Fibroblast of skin of left biceps (primary cell): ENCODE data around the gene MS4A10.
A peak's percentile ranks its signal among the peaks of the same experiment; 100 is the strongest.

Experiments used
- DNase-seq, 2 experiments: peaks; one replicate each; pipeline ENCODE4 v3.0.0-alpha.2; 2013; ENCODE audit warnings: low read depth in 2 of 2

Gene MS4A10

DNA sequence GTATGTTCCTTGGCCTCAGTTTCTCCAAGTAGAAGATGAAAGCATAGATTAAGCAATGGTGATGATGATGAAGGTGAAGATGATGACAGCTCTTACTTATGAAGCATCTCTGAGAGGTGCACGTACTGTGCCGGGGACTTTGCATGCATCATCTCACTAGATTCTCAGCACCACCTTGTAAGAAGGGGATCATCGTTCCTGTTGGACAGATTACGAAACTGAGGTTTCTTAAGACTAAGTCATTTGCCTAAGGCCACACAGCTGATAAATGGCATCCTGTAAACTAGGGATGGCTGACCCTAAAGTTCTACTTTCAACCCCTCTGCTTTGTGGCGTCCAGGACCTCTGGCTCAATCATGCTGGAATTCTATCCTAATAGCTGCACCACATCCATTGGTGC is 19.8 kb upstream of the MS4A10 start:
- no peak for DNase-seq

DNA sequence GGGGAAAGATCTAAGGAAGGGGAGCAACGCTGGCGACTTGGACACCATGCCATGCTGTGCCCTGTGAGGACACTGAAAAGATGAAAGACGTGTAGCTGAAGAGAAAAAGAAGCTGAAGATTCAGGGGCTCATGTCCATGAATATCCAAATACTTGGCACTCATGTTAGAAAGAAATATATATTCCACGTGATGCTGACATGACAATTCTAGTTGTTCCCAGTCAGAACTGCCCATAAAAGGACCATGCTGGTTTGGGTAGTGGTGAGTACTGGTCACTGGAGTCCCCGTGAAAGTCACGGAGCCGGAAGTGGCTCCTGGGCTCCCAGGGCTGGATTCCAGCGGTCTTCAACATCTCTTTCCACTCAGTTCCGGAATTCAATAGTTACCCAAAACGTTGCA is 18.6 kb upstream of the MS4A10 start:
- no peak for DNase-seq

DNA sequence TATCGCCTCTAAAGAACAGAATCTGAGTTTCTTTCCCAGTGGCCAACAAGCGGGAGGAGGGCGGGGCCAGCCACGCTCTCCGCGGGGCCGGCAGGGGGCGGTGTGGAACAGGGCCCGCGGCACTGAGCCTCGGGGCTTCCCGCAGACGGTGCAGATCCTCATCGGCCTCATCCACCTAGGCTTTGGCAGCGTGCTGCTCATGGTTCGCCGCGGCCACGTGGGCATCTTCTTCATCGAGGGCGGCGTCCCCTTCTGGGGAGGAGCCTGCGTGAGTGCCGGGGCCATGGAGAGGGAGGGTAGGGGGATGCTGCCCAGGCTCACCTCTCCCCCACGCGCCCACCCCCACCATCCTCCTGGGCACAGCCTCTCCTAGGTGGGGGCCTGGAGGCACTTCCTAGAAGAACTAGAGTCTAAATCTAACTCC is 17.7 kb upstream of the MS4A10 start:
- no peak for DNase-seq

DNA sequence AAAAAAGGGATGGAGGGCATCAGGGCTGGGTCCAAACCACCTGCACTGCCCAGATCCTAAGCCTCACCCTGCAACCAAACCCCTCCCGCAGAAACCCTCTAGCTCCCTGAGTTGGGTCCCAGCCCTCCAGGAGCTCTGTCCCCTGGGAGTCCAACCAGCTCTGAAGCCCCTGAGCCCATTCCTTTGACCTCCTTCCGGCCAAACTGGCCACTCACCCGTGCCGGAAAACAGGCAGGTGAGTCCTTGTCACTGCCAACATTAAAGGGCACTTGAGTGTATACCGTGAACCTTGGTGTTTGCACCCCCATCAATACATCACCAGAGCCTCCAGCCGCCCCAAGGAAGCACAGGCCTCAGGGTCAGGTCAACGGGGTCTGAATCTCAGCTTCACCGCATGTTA is 16.9 kb upstream of the MS4A10 start:
- no peak for DNase-seq

DNA sequence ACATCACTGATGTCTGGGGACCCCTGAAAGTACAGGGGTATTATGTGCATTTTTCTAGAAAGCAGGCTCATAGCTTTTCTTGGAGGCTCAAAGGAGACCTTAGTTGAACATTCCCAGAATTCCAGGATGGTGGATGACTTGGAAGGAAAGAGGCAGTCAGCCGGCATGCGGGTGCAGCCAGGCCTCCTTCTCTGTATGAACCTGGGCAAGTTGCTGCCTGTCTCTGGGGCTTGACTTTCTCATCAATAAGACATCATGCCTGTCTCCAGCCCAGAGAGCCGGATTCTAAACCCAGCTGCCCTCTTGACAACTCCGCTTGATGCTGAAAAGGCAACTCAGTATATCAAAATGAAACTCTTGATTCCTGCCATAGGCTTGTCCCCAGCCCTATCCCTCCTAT is 15.9 kb upstream of the MS4A10 start:
- DNase-seq, result no peak

DNA sequence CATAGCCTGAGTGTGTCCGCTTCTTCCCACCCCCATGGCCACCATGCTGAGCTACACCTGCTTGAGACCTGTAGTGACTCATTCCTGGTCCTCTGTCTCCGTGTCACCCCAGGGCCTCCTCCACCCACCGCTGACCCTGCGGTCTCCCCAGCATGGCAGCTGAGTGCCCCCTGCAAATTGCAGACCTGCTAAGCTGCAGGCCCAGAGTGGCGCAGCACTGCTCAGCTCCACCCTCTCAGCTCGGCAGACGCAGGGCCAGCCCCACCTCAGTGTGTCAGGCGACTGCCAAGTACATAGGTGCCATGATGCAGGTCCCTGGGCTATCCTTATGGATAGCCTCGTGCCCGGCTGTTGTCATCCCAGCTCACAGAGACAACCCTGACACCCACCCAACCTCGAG is 15.3 kb upstream of the MS4A10 start:
- no peak for DNase-seq

DNA sequence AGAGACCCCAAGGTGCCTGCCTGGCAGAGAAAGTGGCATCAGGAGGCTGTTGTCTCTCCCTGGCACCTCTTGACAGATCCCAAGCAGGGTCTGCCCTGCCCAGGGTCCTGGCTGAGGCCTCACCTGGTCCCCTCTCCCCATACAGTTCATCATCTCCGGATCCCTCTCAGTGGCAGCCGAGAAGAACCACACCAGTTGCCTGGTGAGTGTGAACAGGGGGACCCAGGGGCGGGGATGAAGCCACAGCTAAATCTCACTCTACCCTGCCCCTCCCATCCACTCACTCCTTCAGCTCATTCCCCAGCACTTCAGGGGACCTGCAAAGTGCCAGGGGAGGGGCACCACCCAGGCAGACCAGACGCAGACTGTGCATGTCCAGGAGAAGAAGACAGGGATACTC is 14.0 kb upstream of the MS4A10 start:
- DNase-seq, result no peak

DNA sequence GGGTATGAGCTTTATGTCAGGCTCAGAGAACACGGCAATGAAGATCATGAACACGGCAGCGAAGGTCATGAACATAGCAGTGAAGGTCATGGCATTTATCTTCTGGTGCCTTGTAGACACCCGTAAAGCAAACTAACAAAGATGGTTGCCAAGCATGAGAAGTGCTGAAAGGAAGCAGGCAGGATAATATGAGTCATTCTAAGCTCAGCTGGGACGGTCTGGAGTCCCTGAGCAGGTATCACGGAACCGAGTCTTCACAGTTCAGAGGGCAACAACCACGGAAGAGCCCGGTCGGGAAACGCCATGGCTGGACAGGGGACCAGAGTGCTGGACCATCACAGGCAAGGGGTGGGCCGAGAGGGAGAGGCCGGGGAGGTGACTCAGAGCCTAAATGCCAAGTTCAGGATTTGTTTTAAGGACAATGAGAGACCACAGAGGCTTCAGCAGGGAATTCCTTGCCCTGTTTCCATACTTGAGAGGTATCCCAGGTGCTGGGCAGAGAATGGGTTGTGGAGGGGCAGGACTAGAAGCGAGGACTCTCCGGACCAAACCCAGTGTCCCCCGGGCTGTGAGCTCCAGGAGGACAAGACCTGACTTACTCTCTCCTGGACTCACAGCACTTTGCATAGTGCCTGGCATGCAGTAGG is 13.1 kb upstream of the MS4A10 start:
- no peak for DNase-seq

DNA sequence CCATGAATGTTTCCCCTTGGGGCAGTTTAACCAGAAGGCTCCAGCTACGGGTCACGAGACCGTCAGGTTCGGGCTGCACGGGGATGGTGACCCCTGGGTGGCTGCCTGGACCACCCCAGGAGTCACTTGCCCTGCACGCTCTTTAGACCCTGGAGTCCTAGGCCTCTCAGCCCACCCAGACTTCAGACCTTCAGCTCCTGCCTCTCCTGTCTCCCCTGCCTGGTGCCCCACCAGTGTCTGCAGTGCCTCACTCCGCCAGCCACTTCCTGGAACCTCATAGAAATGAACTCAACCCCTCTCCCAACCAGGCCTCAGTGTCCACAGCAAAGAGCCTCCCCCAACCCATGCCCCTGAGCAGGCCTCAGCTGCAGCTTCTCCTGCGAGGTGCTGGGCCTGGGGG is 12.5 kb upstream of the MS4A10 start:
- DNase-seq, result no peak

DNA sequence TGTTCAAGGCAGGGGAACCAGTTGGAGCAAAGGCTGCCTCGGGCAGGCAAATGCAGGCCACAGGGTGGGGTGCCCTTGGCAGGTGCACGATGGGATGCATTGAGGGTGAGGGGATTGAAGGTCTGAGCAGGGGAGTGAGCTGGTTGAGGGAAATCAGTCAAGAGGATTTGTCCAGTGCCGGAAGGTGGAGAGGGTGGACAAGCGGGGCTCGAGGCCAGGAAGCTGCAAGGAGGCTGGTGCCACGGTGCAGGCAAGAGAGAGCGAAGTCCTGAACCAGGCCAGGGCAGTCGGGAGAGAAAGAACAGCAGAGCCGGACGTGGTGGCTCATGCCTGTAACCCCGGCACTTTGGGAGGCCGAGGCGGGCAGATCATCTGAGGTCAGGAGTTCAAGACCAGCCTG is 10.4 kb upstream of the MS4A10 start:
- no peak for DNase-seq

DNA sequence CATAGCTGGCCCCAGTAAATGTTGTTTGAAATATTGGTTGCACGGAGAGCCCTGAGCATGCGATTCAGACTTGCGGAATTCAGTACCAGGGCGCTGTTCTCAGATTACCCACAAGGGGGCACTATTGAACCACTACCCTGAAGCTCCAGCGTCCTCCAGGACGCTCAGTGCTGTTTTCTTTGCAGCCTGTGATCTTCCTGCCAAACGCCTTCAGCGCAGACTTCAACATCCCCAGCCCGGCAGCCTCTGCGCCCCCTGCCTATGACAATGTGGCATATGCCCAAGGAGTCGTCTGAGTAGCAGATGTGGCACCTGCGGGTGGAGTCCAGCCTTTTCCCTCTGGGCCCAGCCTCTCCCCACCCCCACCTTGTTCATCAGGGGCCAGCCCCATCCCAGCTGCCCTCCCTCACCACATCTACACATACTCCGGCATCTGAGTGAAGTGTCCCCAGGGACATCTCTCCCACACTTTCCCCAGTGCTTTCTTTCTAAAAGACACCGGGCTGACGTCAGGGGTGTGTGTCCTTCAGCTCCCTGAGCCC is 9.6 kb upstream of the MS4A10 start:
- peak; percentile 63 to 67 for DNase-seq

DNA sequence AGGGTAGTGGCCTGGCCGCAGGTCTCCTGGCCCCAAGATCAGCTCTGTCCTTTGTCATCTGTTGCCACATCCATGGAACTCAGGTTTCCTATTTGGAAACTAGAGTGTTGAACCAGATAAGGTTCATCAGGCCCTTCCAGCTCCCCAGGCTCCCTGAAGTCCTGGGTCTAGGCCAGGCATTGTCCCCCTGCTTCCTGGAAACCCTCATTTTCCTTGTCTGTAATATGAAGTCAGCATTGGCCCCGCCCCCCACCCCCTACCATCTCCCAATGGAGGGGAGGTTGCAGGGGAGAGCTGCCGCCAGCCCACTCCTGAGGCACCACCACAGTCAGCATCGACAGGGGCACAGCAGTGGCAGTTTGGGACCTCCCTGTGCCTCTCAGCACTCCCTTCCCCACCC is 9.0 kb upstream of the MS4A10 start:
- DNase-seq, result no peak

DNA sequence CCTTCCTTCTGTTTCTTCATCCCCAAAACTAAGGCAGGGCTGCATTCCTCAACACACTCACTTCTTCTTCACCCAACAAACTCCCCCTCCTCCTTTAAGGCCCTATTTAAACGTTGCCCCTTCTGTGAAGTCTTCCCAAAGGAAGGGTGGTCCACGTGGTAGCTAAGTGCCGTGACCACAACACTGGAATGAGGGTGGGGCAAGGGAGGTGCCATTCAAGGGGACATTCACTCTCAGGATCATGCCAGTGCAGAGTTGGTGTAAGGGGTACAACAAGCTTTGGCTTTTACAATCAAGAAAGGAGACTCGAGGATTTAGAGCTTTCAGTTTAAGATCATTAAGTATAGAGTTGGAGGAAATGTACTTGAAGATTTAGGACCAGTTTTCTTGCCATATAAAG is 8.0 kb upstream of the MS4A10 start:
- no peak for DNase-seq

DNA sequence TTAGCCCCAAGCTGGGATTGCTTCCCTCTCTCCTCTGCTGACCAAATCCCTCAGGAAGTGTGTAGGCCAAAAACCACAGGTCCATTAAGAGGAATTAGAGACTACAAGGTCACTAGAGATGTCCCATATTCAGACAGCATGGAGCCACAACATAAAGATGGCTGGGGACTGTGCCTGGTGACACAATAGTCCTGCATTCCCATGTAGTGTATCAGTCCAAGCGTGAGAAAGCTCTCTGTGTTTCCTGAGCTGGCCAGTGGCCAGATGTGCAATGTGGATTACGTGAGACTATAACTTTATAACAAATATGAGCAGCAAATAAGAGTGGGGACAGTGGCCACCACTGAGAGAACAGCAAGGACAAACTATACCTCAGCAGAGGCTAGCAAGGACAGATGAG is 7.6 kb upstream of the MS4A10 start:
- peak in 1 of 2 experiments; percentile 19 for DNase-seq

DNA sequence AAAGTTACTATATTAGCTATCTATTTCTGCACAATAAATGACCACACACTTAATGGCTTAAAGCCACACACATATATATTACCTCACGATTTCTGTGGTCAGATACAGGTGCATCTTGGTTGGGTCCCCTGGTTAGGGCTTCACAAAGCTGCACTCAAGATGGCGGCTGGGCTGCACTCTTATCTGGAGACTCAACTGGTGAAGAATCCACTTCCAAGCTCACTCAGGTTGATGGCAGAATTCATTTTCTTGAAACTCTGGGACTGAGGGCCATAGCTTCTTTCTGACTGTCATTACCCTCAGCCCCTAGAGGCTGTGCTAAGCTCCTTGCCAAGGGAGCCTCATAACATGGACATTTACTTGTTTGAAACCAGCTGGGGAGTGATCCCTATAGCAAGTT is 5.1 kb upstream of the MS4A10 start:
- DNase-seq, result no peak

DNA sequence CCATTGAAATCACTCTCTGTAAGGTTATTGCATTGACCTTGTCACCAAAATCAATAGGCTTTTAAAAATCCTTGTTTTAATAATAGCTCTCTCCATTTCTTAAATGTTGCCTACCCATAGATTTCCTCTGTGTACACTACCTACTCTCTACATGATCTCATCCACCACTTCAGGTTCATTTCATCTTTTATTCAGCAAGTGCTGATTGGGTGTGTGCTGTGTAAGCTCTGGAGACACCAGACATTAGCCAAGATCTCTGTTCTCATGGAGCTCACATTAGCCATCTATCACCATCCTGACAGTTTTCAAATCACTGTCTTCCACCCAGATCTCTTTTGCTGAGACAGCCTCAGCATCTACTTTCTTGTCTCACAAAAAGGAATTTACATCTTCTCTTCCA is 4.4 kb upstream of the MS4A10 start:
- no peak for DNase-seq

DNA sequence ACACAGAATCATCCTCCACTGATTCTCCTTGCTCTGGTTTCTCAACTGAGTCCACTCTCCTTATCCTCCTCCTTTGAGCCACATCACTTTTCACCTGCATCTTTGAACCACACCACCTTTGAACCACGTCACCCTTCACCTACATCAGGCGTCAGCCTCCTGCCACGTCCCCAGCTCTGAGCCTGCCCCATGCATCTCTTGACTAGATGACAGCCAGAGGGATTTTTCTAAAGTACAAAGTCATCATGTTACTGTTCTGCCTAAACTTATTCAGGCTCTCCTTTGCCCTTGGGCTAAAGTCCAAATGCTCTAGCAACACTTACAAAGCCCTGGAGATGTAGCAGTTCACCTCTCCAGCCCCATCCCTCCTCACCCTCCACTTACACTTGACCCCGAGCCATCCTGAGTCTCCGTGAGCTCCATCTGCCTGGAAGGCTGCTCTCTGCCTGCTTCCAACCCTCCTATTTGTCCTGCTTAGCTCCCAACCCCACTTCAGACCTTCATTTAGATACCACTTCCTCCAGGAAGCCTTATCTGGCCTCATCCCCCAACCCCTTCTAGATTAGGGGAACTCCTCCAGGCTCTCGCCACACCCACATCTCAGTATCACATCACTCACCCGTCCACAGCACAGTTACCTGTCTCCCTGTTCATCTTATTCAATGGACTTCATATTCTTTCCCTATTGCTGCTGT is 3.7 kb upstream of the MS4A10 start:
- DNase-seq, result no peak

DNA sequence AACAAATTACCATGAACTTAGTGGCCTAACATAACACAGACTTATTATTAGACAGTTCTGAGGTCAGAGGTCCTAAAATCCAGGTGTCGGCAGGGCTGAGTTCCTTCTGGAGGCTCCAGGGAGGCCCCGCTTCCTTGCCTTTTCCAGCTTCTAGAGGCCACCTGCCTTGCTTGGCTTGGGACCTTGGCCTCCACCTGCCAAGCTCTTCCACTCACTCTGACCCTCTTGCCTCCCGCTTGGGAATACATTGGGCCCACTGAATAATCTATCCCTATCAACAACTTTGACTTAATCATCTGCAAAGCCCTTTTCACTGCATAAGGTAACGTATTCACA is 3.2 kb upstream of the MS4A10 start:
- DNase-seq, result no peak

DNA sequence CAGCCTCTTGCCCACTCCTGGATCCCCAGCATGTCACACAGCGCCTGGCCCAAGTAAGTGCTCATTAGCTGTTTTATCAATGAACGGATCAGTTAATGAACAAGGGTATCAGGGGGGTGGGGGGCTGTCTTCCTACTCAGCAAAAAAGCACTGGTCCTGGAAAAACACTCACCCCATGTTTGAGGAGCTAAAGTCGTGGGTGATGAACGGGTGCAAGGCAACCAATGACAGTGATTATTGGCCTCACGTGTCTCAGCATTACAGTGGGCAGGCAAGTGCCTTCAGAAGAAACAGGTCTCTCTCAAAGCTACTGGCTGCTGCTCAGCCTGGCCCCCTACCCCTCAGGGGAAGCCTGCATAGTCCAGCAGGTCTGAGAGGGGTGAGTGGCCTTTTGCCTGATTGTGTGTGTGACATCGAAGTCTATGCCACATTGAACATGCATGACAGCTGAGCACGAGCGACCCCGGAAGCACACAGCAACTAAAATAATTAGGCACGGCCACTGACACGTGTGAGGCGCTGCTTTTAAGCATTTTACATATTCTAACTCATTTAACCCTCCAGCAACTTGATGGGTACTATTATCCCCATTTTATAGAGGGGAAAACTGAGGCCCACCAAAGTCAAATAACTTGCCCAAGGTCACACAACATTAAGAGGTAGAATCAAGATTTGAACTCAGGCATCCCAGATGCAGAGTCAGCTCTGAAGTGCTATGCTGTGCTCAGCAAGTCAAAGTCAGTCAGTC is 2.6 kb upstream of the MS4A10 start:
- DNase-seq, result no peak

DNA sequence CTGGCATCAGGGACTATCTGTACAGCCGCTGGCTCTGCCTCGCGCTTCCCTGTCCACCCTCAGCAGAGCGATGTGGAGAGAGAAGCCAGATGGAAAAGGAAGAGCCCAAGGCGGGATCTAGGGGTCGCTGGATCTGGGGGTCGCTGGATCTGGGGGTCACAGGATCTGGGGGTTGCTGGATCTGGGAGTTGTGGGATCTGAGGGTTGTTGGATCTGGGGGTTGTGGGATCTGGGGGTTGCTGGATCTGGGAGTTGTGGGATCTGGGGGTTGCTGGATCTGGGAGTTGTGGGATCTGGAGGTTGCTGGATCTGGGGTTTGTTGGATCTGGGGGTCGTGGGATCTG is 2.0 kb upstream of the MS4A10 start:
- no peak for DNase-seq

DNA sequence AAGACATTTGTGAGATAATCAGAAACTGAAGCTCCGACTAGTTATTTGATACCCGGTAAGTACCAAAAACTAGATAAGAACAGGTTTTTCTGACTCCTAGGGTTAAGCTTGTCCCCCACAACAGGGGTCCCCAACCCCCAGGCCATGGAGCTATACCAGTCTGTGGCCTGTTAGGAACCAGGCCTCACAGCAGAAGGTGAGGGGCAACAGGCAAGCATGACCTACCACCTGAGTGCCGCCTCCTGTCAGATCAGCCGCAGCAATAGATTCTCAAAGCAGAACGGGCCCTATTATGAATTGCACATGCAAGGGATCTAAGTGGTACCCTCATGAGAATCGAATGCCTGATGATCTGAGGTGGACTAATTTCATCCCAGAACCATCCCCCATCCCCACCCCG is 1.2 kb upstream of the MS4A10 start:
- no peak for DNase-seq

DNA sequence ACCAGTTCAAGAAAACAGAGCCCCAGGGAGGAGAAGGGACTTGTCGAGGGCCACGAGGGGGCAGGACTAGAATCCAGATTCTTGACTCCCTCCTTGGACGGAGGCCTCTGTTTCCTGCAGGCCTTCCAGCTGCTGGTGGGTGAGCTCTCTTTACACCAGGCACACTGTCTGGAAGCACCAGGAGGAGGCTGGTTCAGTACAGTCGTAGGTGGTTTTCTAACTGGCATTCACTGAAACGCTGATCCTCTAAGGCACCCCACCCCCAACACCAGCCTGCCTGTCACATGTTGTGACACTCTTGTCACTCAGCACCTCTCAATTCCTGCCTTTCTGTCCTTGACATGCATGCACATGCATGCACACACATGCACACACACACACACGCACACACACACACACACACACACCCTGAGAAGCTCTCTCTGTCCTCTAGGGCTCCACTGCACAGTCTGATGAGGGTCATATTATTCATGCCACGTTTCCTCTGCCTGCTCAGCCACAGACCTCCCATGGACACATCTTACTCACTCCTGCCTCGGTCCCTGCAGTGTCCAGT is 751 bp downstream of the MS4A10 start:
- no peak for DNase-seq
